GM18867 (cell line): ENCODE results near the gene SLC13A3.
"Not testable (repeated sequence)": the region's sequence is repeated elsewhere in the genome, so short reads cannot be mapped to it uniquely, and the experiment has no call there.

Source experiments
- ATAC-seq: cut with Tn5 transposase; IDR thresholded peaks from one replicate; pipeline ENCODE4 v1.9.1; 2021; ENCODE audit warnings: mild to moderate bottlenecking, moderate library complexity; ENCODE audit not compliant: unreplicated experiment

SLC13A3 gene

GRCh38 chr20:46682063-46682821 is 31.0 kb upstream of the SLC13A3 start:
- ATAC-seq, result no peak

GRCh38 chr20:46681032-46681854 is 30.0 kb upstream of the SLC13A3 start:
- ATAC-seq, result no peak

- no peak for ATAC-seq
Measured at GRCh38 chr20:46680684-46681031, 29.4 kb upstream of the SLC13A3 start.

GRCh38 chr20:46678516-46678915 is 27.3 kb upstream of the SLC13A3 start:
- no peak for ATAC-seq

GRCh38 chr20:46677608-46678007 is 26.3 kb upstream of the SLC13A3 start:
- no peak for ATAC-seq

GRCh38 chr20:46676649-46677316 is 25.5 kb upstream of the SLC13A3 start:
- not testable (repeated sequence) for ATAC-seq

GRCh38 chr20:46674253-46675083 is 23.2 kb upstream of the SLC13A3 start:
- ATAC-seq, result no peak

- ATAC-seq, result no peak
Measured at GRCh38 chr20:46673394-46674252, 22.4 kb upstream of the SLC13A3 start.

GRCh38 chr20:46672543-46673148 is 21.4 kb upstream of the SLC13A3 start:
- no peak for ATAC-seq

- ATAC-seq, result no peak
Measured at GRCh38 chr20:46671866-46672542, 20.7 kb upstream of the SLC13A3 start.

- no peak for ATAC-seq
Measured at GRCh38 chr20:46670585-46671584, 19.6 kb upstream of the SLC13A3 start.

- ATAC-seq, result no peak
Measured at GRCh38 chr20:46670228-46670584, 18.9 kb upstream of the SLC13A3 start.

GRCh38 chr20:46666818-46667515 is 15.7 kb upstream of the SLC13A3 start:
- no peak for ATAC-seq

GRCh38 chr20:46666306-46666705 is 15.0 kb upstream of the SLC13A3 start:
- ATAC-seq, result no peak

- no peak for ATAC-seq
Measured at GRCh38 chr20:46665602-46666001, 14.3 kb upstream of the SLC13A3 start.

- no peak for ATAC-seq
Measured at GRCh38 chr20:46663531-46663930, 12.3 kb upstream of the SLC13A3 start.

GRCh38 chr20:46661659-46662058 is 10.4 kb upstream of the SLC13A3 start:
- ATAC-seq, result no peak
